ENCODE results near the gene SH2B3.
"Not testable (repeated sequence)": the region's sequence is repeated elsewhere in the genome, so short reads cannot be mapped to it uniquely, and the experiment has no call there.

SH2B3 gene

DNA sequence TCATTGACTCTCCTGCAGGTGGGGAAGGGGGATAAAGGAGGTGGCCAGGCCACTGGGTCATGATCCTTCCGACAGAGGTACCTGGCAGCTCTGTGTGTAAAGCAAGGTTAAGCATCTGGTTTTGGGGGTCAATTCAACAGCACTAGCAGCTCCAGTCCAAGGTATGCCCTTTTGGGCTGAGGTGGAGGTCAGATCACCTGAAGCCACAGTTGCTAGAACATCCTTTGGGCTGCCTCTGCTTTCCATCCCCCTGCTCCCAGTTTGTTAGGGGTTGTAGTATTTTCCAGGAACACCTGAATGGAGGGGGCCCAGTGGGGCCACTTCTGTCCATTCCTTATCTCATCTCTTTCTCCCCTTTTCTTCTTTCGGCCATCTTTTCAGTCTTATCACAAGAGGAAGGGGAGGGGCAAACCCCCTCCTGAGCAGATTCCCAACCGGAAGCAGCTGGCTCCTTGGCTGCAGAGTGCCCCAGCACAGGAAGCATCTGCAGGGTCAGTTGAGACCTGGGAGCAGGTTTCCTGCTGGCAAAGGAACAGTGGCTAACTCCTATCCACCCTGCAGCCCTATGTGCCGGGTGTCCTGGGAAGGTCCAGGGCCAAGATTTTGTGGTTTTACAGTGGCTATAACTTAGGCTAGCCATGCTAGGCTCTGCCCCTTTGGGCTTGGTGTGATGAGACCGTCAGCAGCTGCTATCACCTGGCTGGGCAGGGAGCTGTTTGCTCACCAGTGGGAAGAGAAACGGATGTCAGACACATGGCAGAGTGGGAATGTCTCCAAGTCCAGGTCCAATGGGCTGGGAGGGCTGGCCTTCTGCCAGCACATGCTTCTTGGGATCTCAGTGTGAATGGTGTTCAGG lies 40.2 kb downstream of the SH2B3 start:
- no peak for DNase-seq

DNA sequence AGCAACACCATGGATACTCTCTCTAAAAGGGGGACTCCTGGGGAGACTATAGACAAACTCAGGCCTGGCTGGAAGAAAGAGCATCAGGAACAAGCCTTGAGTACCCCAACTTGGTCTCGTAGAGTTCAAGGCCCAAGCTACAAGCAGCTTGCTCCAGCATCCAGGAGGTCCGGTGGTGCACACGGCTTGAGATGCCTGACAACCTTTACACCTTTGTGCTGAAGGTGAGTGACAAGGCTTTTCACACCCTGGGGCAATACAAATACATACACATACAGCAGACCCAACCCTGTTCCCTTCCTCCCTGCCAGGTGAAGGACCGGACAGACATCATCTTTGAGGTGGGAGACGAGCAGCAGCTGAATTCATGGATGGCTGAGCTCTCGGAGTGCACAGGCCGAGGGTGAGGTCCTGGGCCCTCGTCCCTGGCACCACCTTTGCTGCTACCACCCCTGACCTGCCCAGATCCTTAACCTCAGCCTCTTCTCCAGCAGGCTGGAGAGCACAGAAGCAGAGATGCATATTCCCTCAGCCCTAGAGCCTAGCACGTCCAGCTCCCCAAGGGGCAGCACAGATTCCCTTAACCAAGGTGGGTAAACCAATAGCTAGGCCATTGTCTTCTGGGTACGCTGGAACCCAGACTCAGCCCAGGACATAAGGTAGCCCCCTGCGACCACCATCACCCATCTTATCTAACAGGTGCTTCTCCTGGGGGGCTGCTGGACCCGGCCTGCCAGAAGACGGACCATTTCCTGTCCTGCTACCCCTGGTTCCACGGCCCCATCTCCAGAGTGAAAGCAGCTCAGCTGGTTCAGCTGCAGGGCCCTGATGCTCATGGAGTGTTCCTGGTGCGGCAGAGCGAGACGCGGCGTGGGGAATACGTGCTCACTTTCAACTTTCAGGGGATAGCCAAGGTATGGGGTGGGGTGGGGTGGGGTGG lies 41.2 kb downstream of the SH2B3 start:
- DNase-seq, result no peak

DNA sequence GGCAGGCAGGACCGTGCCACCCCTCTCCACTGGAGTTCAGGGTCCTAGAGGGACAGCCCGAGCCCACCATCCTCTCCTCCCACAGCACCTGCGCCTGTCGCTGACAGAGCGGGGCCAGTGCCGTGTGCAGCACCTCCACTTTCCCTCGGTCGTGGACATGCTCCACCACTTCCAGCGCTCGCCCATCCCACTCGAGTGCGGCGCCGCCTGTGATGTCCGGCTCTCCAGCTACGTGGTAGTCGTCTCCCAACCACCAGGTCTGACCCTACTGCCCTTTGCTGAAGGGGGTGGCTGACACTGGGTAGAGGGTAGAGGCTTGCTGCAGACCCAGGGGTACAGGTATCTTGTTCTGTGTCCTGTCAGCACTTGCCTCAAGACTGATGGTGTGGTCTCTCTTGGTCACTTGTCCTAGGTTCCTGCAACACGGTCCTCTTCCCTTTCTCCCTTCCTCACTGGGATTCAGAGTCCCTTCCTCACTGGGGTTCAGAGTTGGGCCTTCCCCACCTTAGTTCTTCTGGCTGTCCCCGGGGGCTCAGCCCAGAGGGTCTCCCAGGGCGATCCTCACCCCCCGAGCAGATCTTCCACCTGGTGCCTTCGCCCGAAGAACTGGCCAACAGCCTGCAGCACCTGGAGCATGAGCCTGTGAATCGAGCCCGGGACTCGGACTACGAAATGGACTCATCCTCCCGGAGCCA lies 42.0 kb downstream of the SH2B3 start:
- DNase-seq, result no peak

DNA sequence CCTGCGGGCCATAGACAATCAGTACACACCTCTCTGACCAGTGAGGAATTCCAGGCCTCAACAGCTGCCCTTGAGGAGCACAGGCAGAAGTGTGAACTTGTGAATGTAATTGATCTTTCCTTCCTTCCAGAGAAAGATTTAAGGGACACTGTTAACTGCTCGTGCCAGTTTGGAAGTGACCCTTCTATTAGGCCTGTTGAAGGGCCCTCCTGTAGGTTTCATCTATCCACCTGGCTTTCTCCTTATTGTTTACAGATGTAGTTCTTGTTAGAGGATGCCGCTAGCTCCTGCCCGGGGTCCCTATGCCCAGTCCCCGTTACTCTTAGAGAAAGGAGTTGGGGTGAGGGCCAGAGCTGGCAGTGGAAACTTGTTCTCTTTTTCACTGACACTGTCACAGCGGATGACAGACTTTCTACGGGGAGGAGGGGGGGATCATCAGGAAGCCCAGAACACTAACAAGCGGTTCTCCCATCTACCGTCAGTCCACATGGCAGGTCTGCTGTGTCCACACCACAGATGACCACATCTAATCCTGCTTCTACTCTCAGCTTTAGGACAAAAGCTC lies 42.6 kb downstream of the SH2B3 start:
- no peak for DNase-seq

DNA sequence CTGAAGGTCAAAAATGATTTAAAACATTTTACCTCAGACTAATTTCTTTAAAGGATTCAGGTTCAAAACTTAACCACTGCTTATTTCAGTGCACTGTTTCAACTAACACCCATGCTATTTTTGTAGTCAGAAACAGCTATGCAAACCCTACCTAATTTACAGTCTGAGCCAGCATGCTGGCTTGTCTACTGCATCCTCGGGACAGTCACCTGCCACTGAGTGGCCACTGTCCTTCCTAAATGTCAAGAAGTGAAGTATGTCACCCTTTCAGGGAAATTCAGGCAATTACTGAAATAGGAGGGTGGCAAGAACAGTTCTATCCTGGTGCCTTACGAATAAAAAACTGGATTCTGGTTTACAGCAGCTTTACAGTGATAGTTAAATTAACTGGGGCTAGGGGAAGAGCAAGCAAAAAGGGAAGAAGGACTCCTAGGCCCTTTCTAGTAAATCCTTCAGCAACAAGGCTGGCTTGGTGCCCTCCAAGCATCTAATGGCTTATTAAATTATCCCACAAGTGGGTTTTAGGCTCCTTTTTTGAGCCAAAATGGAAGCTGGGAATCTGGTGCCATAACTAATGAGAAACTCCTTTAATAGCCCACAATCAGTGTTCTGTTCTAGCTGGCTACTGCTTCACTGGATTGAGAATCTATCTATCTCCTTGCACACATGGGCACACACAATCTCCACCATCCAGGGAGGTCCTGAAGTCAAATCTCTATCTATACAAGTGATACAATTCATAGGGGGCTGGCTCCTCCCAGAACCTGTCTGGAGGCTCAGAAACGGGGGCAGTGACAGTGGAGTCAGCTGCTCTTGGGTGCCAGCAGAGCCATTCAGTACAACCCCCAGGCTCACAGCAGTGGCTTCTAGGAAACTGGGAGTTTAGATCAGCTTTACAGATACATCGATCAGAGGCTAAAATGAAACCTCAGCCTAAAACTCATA lies 43.4 kb downstream of the SH2B3 start:
- DNase-seq, result no peak

DNA sequence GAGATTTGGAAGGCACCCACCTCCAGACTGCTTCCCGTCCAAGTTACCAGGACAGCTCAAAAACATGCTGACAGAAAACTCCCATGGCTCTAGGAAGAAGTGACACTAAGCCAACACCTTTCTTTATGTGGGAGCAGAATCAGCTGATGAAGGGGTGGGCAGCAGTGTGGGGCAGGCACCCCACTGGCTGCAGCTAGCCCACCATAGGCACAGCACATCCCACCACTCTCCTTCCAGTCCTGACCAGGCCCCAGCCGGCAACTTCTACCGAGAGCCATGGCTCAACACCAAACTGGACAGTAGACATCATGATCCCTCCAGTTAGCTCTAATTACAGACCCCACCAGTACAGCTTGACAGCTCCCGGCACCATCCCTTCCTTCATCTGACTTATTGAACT lies 45.0 kb downstream of the SH2B3 start:
- no peak for DNase-seq

DNA sequence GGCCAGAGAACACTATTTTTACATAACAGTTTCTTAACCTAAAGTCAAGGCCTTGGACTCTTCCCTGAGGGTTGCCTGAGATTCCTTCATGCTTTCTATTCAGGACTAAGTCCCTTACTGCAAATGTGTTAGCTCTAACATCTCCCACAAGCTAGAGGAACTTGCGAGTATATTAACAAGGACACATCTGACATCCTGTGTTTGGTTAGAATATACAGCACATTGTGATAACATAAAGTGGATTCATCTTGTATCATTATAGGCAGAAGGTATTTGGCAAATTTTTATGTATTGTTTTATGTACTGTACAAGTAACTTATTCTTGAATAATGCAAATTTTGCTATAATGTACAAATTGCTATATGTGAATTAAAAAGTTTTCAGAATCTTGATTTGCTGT lies 45.5 kb downstream of the SH2B3 start:
- no peak for DNase-seq

DNA sequence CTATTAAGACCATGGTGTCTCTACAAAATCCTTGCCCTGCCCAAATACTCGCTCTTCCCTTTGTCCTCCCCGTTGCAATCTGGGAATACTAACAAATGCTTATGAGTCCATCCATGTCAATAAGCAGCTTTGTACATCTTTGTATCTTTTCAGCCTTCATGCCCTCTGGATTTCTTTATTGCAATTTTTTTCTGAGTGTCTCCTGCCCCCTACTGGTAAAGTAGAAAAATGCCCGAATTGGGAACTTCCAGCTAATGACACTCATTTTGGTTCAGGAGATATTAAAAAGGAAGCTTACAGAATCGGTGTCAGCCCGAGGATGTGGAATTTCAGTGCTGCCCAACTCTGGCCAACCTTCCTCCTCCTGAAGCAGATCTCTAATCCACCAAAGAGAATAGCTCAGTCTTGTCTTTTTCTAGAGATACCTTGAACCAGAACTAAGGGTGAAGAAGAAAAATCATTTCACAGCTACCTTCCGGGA lies 46.0 kb downstream of the SH2B3 start:
- no peak for DNase-seq

DNA sequence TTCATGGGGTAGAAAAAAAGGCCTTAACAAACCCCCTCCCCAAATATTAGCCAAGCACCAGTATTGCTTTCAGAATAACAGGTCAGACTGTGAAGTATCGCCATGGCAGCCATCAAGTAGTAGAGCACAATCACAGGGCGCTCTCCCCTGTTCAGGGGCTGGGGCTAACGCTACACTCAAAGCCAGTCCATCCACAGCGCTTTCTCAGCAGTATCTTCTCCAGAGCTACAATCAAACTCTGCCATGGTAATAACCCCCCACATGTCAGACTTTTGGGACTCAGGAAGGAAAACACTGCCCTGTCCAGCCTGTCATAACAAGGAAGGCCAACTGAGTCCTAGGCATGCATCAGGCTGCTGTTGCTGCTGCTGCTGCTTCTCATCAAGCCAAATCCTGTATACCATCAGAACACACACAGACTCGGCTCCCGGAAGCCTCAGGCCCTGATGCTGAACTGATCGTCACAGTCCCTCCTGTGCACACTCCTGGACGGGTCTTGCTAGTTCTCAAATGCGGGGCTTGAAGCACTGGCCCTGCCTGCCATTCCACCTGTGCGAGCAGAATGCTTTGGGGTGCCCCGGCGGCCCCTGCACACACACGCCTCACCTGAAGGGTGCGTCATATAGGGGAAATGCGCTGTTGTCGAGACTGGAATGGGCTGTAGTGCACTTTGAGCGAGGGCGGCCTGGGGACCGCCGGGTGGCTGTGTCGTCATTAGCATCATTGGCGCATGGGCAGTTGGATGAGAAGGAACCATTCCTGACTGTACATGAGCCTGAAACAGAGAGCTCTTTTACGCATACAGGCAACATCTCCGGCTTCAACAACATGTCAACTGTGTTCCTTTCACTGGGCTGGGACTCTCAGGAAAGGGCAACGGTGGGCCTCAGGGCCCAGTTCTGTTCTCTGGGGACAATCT lies 47.6 kb downstream of the SH2B3 start:
- no peak for DNase-seq

DNA sequence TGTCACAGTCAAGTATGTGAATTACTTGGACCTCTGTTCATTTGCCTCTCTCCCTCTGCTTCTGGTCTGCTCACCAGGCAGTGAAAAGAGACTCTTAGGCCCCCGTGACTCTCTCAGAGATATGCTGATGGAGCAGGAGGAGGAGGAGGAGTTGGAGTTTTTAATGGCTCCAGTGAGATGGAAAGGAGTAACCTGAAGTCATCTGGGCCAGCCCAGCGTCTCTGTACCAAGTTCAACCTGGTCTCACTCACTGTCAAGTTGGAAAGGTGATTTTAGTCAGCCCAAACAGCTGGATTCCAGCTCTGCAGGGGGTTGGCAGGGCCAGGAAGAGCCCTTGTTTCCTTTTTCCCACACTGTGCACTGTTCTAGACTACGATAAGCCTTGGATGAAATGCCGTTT lies 48.6 kb downstream of the SH2B3 start:
- no peak for DNase-seq

DNA sequence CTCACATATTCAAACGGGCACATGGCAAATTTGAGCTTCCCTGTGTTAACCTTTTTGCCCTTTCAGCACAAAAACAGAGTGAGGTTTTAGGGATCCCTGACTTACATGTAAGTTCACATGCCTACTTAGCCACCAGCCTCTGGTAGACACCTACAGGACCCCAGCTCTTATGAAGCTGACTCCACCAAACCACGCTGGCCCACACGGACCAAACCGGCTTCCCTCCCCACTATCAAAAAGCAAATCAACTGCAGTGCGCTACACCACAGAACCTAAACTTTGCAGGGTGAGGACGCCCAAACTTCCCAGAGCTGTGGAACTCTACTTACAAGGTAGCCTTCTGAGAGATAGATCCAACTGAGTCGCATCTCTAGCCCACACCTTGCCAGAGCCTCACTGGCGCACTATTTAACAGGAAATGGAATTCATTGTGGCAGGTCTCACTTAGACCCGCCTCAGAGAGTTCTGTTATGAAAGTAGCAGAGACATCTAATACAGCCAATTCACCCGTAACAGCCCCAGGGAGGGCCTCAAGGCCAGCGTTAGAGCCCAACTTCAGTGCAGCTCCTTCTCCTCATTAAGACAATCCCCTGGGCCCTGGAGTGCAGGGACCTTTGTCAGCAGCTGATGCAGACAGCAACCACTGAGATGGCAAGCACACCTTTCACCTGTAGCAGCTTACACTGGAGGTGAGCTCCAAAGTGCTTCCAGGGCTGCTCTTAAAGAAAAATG lies 49.2 kb downstream of the SH2B3 start:
- no peak for DNase-seq

DNA sequence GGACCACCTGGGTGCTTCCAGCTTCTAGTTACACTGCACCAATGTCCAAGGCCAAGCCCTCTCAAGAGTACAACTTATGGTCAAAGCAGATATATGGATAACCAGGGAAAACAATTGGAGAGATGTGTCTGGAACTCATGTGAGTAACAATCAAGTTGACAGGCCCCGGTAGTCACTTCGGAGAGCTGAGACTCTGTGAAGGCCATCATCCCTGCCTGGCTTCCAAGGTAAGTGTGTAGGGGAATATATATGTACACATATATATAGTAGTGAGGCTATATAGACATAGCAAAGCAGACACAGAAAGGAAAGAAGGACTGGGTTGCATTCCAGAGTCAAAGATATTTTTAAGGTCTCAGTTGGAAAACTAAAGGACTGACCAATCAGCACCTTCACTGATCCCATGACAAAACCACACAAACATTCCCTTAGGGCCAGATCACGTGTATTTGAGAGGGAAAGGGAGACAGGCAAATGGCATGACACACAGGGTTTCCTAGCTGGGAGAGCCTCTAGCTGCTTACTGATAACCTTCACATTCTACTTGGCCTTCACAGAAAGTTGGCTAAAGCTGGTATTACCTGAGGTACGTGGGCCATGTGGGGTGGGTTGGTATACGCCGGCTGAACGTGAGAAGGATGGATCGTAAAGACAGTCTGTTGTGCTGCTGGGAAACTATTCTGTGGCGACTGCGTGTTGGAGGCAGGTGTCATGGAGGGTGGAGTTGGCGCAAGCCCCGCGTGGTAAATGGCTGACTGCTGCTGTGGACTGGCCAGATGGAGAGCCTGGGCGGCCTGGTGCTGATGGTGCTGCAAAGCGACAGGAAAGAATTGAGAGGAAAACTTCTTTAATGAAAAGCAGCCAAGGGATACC lies 50.0 kb downstream of the SH2B3 start:
- DNase-seq, result no peak

DNA sequence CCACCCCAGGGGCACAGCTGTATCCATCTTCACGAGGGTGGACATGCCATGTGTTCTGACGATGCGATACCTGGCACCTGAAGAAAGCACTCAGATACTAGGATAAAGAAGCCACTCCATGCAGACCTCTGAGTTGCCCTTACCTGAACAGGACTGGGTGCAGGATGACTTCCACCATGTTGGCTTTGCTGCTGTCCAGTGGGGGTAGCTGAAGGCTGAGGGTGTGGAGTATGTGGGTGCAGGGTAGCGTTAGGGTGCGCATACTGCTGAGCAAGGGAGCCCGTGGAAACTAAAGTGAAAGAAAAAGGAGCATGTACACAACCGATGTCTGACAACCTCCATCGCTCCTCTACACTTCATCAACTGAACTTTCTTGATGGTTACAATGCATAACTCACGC lies 51.3 kb downstream of the SH2B3 start:
- no peak for DNase-seq

DNA sequence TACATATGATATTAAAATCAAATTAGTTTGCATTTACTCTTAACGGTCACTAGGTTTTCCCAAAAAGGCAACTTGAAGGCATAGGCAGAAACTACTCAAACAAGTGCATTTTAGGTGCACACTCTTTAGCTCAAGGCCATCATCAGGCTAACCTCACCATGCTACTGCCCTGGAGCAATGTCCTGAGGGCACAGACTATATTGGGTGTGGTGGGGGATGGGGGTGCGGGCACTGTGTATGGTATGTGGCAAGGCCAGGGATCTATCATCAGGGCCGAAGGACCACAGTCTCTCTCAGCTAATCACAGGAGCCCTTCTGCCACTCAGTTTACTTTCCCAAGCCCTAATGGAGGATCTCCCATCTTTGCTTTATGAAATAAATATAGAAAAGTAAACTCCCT lies 51.9 kb downstream of the SH2B3 start:
- DNase-seq, result no peak

DNA sequence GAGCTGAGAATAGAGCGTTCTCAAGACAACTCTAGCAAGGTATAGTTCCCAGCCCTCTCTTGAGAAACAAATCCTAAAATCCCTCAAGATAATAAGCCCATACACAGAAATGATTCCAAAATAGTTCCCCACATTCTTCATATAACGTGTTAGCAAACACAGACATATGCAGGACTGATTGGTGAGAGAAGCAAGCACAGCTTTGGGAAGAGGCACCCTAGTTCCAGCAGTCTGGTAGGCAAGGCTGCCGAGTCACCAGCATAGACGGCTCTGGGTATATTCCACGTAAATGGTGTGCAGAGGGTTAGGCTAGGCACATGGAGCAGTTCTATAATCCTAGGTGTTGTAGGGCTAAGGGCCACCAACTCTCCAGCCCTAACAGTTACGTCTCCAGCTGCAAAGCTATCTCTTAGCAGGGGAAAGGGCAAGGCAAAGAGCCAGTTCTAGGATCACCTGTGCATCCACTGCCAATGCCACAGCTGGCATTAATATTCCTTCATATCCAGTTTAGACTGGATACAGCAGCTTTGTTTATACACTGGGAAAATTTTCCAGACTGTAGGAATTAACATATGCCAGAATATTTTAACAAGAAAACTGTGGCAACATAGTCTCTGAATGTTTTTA lies 52.9 kb downstream of the SH2B3 start:
- no peak for DNase-seq

DNA sequence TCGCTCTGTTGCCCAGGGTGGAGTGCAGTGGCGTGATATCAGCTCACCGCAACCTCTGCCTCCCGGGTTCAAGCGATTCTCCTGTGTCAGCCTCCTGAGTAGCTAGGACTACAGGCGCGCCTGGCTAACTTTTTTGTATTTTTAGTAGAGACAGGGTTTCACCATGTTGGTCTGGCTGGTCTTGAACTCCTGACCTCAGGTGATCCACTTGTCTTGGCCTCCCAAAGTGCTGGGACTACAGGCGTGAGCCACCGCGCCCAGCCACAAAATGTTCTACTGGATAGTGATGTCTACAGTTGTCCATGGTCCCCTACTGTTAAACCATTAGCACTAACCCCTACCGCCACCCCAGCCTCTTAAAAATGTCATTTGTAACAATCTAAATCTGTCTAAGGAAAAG lies 54.4 kb downstream of the SH2B3 start:
- DNase-seq, result not testable (repeated sequence)

DNA sequence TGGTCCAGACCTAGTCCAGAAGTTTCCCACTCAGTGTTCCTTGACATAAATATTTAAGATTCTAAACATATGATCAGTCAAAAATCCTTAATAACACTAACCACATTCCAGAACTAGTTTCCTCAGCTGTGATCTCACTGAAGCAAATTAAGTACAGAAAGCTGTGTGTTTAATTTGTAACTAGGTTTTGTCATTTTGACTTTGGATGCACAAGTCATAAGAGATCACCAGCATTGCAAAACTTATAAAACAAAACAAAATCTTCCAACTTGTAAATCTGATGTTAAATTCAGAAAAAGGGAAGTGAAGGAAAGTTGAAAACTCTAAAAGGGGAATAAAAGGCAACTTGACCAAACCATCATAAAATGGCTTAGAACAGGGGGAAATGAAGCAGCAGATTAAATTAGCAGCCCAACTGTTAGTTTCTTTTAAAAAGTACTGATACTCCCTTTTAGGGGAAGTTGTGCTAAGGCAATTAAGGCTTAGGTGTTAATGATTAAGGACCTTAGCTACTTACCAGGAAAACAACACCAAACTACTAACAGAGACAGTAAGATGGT lies 56.6 kb downstream of the SH2B3 start:
- DNase-seq, result no peak

Measured in stimulated activated CD4-positive, alpha-beta T cell treated with anti-CD3 and anti-CD28 coated beads, Interleukin-15, amount 100 ng/mL, for 24 hours (primary cell).